GM21529 (cell line): ENCODE measurements around the gene SLC13A5.

ENCODE experiments used
- ATAC-seq: cut with Tn5 transposase; IDR thresholded peaks from one replicate; pipeline ENCODE4 v1.9.1; 2021; ENCODE audit not compliant: unreplicated experiment

Gene SLC13A5

GRCh38 chr17:6684881-6685767 is 28.0 kb downstream of the SLC13A5 start:
- no peak for ATAC-seq

DNA sequence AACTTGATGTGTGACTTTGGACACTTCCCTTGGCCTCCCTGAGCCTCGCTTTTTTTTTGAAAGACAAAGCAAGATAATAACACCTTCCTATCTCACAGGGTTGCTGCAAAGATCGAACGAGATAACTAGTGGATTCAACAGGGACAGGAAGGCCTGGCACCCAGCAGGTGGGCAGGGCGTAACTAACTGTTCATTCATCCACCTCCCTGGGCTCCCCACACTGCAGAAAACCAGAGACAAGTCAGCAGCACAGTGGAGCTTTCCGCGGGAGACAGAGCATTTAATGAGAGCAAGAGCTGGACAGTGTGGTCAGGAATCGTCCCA is 28.7 kb downstream of the SLC13A5 start:
- no peak for ATAC-seq

- ATAC-seq: no peak
These were observed 29.3 kb downstream of the SLC13A5 start for GRCh38 chr17:6683730-6684459.

GRCh38 chr17:6683081-6683684 is 30.0 kb downstream of the SLC13A5 start:
- ATAC-seq: no peak

DNA sequence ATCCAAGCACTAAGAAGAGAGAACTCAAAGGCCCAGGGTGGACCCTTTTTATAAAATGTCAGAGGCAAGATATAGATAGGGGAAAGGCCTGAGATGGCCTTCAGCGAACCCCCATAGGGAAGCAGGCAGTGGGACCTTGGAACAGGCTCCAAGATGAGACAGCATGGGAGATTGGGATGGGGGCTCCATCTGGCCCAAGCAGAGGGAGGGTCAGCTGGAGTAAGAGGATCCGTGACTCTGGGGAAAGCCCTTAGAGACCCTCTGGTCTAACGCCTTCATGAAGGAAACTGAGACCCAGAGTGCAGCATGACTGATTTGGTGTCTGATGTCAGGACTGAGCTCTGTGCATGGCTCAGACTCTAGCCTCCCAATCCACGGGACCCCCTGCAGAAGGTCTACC is 30.8 kb downstream of the SLC13A5 start:
- no peak for ATAC-seq

DNA sequence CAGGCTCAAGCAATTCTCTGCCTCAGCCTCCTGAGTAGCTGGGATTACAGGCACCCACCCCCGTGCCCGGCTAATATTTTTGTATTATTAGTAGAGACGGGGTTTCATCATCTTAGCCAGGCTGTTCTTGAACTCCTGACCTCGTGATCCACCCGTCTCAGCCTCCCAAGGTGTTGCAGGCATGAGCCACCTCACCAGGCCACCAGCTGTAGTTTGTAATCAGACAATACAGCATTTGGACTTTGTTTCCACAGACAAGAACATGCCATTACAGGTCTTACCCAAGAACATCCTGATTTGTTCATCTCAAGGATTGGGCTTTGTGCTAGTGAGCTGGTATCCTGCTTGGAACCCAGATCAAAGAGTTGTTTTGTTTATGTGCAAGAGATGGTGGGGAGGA is 31.5 kb downstream of the SLC13A5 start:
- ATAC-seq: no peak

- ATAC-seq: no peak
These were observed 32.0 kb downstream of the SLC13A5 start for GRCh38 chr17:6681176-6681575.

- ATAC-seq: no peak
These were observed 33.9 kb downstream of the SLC13A5 start for GRCh38 chr17:6679241-6679640.

DNA sequence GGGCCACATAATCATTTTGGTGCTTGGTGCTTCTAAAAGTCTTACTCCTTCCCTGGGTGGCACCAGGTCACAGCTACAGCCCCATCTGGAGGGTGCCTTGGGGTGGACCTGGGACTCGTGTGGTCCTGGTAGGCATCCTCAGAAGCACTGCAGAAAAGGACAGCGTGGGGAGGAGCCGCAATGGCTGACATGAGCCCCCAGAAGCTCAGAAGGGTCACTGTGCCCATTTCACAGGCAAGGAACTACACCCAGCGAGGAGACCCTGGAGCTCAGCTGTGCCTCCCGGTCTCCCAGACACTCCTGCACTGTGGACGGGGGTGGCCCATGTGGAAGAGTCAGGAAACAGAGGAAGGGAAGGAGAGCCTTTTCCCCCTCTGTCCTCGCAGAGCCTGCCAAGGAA is 35.2 kb downstream of the SLC13A5 start:
- no peak for ATAC-seq

GRCh38 chr17:6677158-6677831 is 35.9 kb downstream of the SLC13A5 start:
- no peak for ATAC-seq

DNA sequence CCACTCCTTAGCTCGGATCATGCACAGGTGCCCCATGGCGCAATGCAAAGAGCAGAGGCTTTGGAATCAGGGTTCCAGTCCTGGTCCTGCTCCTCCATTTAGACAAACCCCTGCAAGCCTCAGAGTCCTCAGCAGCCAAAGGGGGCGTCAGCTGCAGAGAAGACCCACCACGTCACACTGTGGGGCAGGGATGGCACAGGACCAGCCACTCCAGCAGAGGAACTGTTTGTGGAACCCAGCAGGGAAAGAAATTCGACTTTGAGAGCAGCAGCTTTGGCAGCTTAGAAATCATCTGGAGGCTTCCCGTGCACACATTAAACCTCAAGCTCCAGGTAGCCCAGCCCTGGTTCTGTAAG is 36.4 kb downstream of the SLC13A5 start:
- ATAC-seq: no peak

DNA sequence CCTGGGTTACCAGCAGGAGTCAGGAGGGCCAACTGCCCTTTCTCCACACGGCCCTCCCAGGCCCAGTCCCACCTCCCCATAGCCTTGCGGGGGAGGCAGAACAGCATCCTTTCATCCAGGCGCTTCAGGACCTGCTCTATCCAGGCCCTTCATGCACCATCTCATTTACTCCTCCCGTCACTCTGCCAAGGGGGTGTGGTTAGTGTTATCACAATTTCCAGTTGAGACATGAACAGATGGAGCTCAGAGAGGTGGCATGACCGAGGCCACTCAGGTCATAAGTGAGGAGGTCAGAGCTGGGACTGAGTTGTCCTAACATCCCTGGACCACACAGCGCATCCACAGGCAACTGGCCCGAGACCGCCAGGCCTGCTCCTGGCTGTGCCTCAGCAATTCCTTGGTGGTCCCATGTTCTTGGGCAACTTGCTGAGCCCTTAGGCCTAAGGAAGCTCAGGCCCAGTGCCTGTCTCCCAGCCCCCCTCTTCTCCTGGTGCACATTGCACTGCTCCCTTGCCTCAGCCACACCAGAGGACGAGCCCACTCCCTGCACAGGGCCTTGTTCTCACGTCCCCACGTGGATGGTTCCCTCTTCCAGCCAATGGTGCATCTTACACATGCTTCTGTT is 37.9 kb downstream of the SLC13A5 start:
- no peak for ATAC-seq

DNA sequence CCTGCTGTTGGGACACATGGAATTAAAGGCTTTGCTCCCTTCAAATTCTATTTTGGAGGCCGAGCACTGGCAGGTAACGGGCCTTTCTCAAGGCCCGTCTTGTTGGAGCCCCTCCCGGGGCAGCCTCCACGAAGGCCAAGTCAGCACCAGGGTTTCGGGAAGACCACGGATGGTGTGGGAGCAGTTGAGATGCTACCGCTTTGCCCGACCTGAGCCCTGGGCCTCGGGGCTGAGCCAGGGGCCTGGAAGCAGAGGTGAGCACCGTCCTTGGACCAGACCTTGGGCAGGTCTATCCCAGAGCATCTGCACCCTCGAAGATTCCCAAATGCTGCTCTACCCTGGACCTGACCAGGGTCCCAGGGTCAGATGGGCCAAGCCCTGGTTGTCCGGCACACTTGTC is 38.6 kb downstream of the SLC13A5 start:
- ATAC-seq: no peak

- no peak for ATAC-seq
These were observed 41.7 kb downstream of the SLC13A5 start for GRCh38 chr17:6671431-6671830.

- no peak for ATAC-seq
These were observed 42.2 kb downstream of the SLC13A5 start for GRCh38 chr17:6670999-6671398.

GRCh38 chr17:6670571-6670970 is 42.6 kb downstream of the SLC13A5 start:
- ATAC-seq: no peak

GRCh38 chr17:6669479-6670212 is 43.5 kb downstream of the SLC13A5 start:
- no peak for ATAC-seq

DNA sequence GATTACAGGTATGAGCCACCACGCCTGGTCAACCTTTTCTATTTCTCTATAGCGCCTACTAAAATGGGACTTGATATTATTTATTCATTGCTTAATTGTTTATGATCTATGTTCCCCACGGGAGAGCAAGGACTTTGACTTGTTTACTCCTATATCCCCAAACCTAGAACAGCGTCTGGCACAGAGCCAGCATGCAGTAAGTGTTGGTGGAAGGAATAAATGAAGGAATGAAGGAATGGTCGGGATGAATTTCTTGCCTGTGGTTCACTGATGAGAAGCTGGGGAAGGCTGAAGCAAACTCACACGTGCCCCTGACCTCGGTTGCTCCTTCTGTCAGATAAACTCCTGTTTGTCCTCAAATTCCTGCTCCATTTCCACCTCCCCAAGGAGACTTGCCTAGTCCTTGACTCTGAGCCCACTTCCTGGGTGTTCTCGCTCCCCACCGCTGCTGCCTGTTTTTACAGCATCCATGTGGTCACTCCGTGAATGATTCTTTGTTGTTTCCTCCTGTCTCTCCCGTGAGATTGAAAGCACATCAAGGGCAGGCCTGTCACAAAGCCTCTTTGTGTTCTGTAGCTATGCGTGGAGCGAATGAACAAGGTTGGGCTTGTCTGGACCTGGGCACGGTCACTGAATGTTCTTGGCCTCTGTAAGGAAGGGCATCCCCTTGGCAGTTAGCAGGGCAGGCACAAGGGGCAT is 44.3 kb downstream of the SLC13A5 start:
- ATAC-seq: no peak

DNA sequence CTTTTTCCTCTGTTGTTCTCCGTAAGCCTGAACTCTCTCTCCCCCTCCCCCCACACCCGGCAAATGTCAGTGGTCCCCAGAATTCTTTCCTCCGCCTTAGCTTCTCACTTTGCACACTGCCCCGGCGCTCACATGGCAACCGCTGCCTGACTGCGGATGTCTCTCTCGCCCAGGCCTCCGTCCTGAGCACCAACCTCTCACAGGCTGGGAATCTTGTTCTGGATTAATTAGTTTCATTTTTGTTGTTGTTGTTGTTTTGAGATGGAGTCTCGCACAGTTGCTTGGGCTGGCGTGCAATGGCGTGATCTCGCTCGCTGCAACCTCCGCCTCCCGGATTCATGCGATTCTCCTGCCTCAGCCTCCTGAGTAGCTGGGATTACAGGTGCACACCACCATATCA is 45.0 kb downstream of the SLC13A5 start:
- no peak for ATAC-seq

GRCh38 chr17:6667516-6667915 is 45.7 kb downstream of the SLC13A5 start:
- ATAC-seq: no peak
